ENCODE data around the gene GRID2. TPM values are rescaled to one million over a fixed set of nuclear protein-coding genes. Genes with fewer than 3 reads are reported as not detected.
"Not testable (repeated sequence)": the region's sequence is repeated elsewhere in the genome, so short reads cannot be mapped to it uniquely, and the experiment has no call there.

GRID2 gene
- total RNA-seq, 1 donor, result not detected

GRCh38 chr4:92268642-92269041 lies 35.1 kb upstream of the GRID2 start:
- no peak for DNase-seq (ENCODE audit: low read depth)
- no peak overlapping the region for H3K4me3 ChIP-seq (ENCODE audit: low read depth, low read length)
- TF ChIP-seq, protein P1, sequence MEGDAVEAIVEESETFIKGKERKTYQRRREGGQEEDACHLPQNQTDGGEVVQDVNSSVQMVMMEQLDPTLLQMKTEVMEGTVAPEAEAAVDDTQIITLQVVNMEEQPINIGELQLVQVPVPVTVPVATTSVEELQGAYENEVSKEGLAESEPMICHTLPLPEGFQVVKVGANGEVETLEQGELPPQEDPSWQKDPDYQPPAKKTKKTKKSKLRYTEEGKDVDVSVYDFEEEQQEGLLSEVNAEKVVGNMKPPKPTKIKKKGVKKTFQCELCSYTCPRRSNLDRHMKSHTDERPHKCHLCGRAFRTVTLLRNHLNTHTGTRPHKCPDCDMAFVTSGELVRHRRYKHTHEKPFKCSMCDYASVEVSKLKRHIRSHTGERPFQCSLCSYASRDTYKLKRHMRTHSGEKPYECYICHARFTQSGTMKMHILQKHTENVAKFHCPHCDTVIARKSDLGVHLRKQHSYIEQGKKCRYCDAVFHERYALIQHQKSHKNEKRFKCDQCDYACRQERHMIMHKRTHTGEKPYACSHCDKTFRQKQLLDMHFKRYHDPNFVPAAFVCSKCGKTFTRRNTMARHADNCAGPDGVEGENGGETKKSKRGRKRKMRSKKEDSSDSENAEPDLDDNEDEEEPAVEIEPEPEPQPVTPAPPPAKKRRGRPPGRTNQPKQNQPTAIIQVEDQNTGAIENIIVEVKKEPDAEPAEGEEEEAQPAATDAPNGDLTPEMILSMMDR (IDR thresholded peaks at IDR 0.05; ENCODE audit: insufficient read depth, low read depth, low read length), result no peak

DNA sequence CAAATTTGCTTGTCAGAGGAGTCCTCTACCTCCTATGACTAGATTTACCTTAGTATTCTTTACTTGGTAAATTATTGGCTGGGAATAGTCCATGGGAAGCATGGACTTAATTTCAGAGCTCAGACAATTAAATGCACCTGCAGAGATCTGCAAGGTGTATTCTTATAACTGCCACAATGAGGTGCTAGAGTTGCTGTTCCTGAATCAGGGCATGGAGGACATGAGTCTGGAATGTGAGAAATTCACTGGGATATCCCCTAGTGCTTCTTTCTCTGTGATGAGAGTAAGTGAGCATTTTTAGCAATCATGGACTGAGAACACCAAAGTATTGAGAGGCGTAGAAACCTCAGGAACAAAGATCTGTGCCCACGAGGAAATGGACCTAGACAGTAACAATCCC lies 32.9 kb upstream of the GRID2 start:
- TF ChIP-seq, protein P1 (IDR thresholded peaks at IDR 0.05; ENCODE audit: insufficient read depth, low read depth, low read length), result no peak
- DNase-seq (ENCODE audit: low read depth), result no peak

GRCh38 chr4:92271551-92271950 lies 32.2 kb upstream of the GRID2 start:
- not testable (repeated sequence) for DNase-seq (ENCODE audit: low read depth); H3K4me3 ChIP-seq (ENCODE audit: low read depth, low read length)

More for the DNA sequence above, 32.9 kb upstream of the GRID2 start:
- no peak overlapping the region for H3K4me3 ChIP-seq (ENCODE audit: low read depth, low read length)

DNA sequence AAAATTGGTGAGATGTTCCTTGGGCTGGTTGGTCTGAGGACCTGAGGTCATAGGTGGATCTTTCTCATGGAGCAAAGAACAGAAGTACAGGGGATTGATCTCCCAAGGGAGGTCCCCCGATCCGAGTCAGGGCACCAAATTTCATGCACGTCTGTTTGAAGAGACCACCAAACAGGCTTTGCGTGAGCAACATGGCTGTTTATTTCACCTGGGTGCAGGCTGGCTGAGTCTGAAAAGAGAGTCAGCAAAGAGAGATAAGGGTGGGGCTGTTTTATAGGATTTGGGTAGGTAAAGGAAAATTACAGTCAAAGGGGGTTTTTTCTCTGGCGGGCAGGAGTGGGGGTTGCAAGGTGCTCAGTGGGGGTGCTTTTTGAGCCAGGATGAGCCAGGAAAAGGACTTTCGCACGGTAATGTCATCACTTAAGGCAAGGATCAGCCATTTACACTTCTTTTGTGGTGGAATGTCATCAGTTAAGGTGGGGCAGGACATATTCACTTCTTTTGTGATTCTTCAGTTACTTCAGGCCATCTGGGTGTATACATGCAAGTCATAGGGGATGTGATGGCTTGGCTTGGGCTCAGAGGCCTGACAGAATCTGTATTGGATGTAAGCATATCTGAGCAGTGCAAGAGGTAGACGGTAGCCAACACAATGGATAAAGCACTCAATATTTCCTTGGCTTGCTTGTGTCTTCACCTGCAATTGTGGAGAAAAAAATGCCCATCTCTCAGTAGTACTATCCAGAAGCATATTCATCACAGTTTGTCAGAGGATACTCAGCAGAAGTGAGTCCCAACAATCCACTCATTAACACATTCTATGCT lies 26.5 kb upstream of the GRID2 start:
- not testable (repeated sequence) for H3K4me3 ChIP-seq (ENCODE audit: low read depth, low read length)

DNA sequence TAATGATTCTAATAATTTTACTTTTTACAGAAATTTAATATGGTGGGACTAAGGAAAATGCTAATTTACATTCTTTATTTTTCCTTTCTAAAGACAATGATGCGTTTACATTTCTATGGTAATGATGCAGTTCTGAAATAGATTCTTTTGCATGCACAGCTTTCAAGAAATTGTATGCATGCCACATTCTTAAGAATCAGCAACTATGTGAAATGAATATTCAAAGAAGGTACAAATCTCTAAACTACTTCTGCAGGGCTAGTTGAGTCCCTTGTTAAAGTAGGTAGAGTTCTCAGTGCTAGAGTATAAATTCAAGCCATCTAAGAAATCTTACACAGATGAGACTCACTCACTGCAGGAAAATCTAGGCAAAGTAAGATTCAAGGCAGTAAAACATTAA lies 24.5 kb upstream of the GRID2 start:
- TF ChIP-seq, protein P1 (IDR thresholded peaks at IDR 0.05; ENCODE audit: insufficient read depth, low read depth, low read length), result no peak
- no peak overlapping the region for H3K4me3 ChIP-seq (ENCODE audit: low read depth, low read length)
- DNase-seq (ENCODE audit: low read depth), result no peak

More for the DNA sequence above, 26.5 kb upstream of the GRID2 start:
- not testable (repeated sequence) for DNase-seq (ENCODE audit: low read depth)

GRCh38 chr4:92299152-92299551 lies 4.6 kb upstream of the GRID2 start:
- TF ChIP-seq, protein P1 (IDR thresholded peaks at IDR 0.05; ENCODE audit: insufficient read depth, low read depth, low read length), result peak; percentile 3
- no peak overlapping the region for H3K4me3 ChIP-seq (ENCODE audit: low read depth, low read length)
- DNase-seq (ENCODE audit: low read depth), result no peak

DNA sequence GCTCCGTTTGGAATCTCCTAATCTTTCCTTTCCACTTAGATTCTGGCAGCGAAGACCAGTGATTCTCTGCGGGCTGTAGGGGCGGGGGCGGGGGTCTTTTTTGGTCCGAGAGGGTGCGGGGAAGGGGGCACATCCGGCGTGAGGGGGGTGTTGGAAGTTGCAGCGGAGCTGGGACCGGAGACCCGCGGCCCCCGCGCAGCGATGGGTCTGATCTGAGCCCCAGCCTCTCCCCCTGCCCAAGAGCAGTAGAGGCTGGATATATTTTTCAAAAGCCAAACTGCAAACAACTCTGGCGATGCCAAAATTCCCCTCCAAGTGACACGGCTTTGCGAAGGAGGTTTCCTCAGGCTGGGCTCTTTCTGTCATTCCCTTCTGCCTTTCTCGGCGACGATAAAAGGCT lies 355 bp downstream of the GRID2 start:
- DNase-seq (ENCODE audit: low read depth), result no peak
- H3K4me3 ChIP-seq (ENCODE audit: low read depth, low read length), result no peak overlapping the region
- TF ChIP-seq, protein P1 (IDR thresholded peaks at IDR 0.05; ENCODE audit: insufficient read depth, low read depth, low read length), result no peak

GRCh38 chr4:92304606-92305005 lies 840 bp downstream of the GRID2 start:
- TF ChIP-seq, protein P1 (IDR thresholded peaks at IDR 0.05; ENCODE audit: insufficient read depth, low read depth, low read length), result no peak
- no peak for DNase-seq (ENCODE audit: low read depth)
- no peak overlapping the region for H3K4me3 ChIP-seq (ENCODE audit: low read depth, low read length)
